ENCODE results near the gene FOLR2.
"Not testable (repeated sequence)": the region's sequence is repeated elsewhere in the genome, so short reads cannot be mapped to it uniquely, and the experiment has no call there.

The FOLR2 gene

DNA sequence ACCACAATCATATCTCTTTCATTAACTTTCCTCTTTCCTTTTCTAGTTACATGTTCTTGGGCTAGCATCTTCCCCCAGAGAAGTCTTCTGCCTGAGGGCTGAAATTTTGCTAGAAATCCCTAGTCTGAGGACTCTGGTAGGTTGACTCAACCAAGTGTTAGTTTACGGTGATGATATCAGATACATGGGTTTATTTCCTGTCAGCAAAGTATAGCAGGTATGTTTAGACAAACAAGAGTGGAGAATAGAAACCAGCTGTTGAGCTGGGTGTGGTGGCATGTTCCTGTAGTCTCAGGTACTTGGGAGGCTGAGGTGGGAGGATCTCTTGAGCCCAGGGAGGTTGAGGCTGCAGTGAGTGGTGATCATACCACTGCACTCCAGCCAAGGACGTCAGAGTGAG lies 13.4 kb upstream of the FOLR2 start:
- TF ChIP-seq L3MBTL2 (conservative IDR thresholded peaks at IDR 0.05): no peak
- no peak for TF ChIP-seq TARDBP (IDR thresholded peaks at IDR 0.05)
- no peak for TF ChIP-seq LEF1 (IDR thresholded peaks at IDR 0.05; ENCODE audit: borderline replicate concordance)
- TF ChIP-seq FOXK2 (IDR thresholded peaks at IDR 0.05): no peak
- TF ChIP-seq SUZ12 (IDR thresholded peaks at IDR 0.05): no peak
- no peak for TF ChIP-seq ZNF384 (IDR thresholded peaks at IDR 0.05)
- TF ChIP-seq, protein P1, sequence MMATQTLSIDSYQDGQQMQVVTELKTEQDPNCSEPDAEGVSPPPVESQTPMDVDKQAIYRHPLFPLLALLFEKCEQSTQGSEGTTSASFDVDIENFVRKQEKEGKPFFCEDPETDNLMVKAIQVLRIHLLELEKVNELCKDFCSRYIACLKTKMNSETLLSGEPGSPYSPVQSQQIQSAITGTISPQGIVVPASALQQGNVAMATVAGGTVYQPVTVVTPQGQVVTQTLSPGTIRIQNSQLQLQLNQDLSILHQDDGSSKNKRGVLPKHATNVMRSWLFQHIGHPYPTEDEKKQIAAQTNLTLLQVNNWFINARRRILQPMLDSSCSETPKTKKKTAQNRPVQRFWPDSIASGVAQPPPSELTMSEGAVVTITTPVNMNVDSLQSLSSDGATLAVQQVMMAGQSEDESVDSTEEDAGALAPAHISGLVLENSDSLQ (IDR thresholded peaks at IDR 0.05): no peak
- TF ChIP-seq CTBP1 (IDR thresholded peaks at IDR 0.05; ENCODE audit: borderline replicate concordance): no peak
- no peak for TF ChIP-seq FOXA1 (IDR thresholded peaks at IDR 0.05)
- no peak for TF ChIP-seq HDGF (IDR thresholded peaks at IDR 0.05; ENCODE audit: borderline replicate concordance)
- TF ChIP-seq NFRKB (IDR thresholded peaks at IDR 0.05): no peak
- no peak for TF ChIP-seq BHLHE40 (IDR thresholded peaks at IDR 0.05; ENCODE audit: borderline replicate concordance)
- no peak for TF ChIP-seq ELF4 (IDR thresholded peaks at IDR 0.05)
- TF ChIP-seq FOXM1 (IDR thresholded peaks at IDR 0.05; ENCODE audit: borderline replicate concordance): no peak
- TF ChIP-seq SP1 (IDR thresholded peaks at IDR 0.05): no peak
- DNase-seq (ENCODE audit: extremely low spot score): no peak
- ChIA-PET POLR2A (no interaction called here), CTCF (interaction anchor here (0.6 kb wide), 1 partner anchor 60 kb away, joined by 4 read pairs; no protein-coding TSS in a partner anchor)

DNA sequence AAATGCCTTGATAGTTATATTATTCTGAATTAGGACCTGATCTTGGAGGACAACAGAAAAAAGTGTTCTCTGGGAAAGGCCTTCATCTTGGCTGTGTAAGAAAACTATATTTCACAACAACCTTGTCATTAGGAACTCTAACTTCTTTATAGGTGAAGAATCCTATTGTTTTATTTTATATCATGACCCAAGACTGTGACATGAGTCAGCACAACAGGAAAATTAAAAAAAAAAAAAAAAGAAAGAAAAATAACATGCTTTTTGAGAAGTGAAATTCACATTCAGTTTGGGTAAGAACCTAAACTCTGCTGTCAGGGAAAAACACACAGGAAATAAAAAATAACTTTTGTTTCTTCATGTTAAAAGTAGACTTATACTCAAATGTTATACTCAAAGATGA lies 11.7 kb upstream of the FOLR2 start:
- ChIA-PET CTCF (no interaction called here), POLR2A (no interaction called here)
- TF ChIP-seq FOXA1 (IDR thresholded peaks at IDR 0.05): no peak
- no peak for TF ChIP-seq ZNF384 (IDR thresholded peaks at IDR 0.05)
- no peak for TF ChIP-seq L3MBTL2 (conservative IDR thresholded peaks at IDR 0.05)
- no peak for TF ChIP-seq SUZ12 (IDR thresholded peaks at IDR 0.05)
- DNase-seq (ENCODE audit: extremely low spot score): no peak

DNA sequence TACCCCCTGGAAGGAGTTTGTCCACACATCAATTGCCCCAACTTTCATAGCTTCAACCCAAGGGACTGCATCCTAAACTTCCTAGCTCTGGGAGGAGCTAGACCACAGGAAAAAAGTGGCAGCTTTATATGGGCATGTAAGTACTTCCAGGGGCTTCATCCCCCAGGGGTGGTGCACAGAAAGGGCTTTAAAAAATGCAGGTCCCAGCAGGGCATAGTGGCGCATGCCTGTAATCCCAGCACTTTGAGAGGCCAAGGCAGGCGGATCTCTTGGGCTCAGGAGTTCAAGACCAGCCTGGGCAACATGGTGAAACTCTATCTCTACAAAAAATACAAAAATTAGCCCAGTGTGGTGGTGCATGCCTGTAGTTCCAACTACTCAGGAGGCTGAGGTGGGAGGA lies 9.8 kb upstream of the FOLR2 start:
- POLR2A ChIA-PET: interaction anchor here (0.8 kb wide), 1 partner anchor 12 kb away, joined by 3 read pairs; no protein-coding TSS in a partner anchor
- CTCF ChIA-PET; DNase-seq (ENCODE audit: extremely low spot score): not testable (repeated sequence)

DNA sequence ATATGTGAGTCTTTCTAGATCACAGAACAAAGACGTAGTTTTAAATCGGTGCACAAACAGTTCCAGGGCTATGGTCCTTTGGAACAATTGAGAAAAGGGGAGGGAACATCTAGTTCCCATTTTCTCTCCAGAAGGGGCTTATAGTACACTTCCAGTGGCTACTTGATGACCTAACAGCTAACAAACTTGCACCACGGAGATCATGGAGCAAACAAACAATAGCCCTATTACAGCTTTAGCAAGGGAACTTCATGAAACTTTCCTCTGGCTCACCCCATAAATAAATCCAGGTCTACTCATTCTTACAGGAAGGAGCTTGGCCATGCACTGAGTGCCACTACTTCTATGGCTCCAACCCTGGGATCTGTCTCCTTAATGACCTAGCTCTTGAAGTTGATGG lies 8.3 kb upstream of the FOLR2 start:
- DNase-seq (ENCODE audit: extremely low spot score): no peak
- CTCF ChIA-PET: no interaction called here
- TF ChIP-seq FOXA1 (IDR thresholded peaks at IDR 0.05) (no peak), NFRKB (IDR thresholded peaks at IDR 0.05) (no peak), L3MBTL2 (conservative IDR thresholded peaks at IDR 0.05) (no peak), FOXK2 (IDR thresholded peaks at IDR 0.05) (no peak), SUZ12 (IDR thresholded peaks at IDR 0.05) (no peak), SP1 (IDR thresholded peaks at IDR 0.05) (no peak), ZNF384 (IDR thresholded peaks at IDR 0.05) (no peak), LEF1 (IDR thresholded peaks at IDR 0.05; ENCODE audit: borderline replicate concordance) (no peak), TARDBP (IDR thresholded peaks at IDR 0.05) (no peak), FOXM1 (IDR thresholded peaks at IDR 0.05; ENCODE audit: borderline replicate concordance) (no peak)
- TF ChIP-seq, protein P1 (IDR thresholded peaks at IDR 0.05): no peak
- POLR2A ChIA-PET: interaction anchor here (0.5 kb wide), 1 partner anchor 77 kb away, joined by 4 read pairs; no protein-coding TSS in a partner anchor

DNA sequence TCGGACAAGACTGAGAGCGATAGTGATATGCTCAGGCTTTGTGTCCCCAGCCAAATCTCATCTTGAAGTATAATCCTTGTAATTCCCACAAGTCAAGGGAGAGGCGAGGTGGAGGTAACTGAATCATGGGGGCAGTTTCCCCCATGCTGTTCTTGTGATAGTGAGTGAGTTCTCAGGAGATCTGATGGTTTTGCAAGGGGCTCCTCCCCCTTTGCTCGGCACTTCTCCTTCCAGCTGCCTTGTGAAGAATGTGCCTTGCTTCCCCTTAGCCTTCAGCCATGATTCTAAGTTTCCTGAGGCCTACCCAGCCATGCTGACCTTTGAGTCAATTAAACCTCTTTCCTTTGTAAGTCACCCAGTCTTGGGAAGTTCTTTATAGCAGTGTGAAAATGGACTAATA lies 7.5 kb upstream of the FOLR2 start:
- TF ChIP-seq HDGF (IDR thresholded peaks at IDR 0.05; ENCODE audit: borderline replicate concordance) (no peak), ELF4 (IDR thresholded peaks at IDR 0.05) (no peak), BHLHE40 (IDR thresholded peaks at IDR 0.05; ENCODE audit: borderline replicate concordance) (no peak), ZNF384 (IDR thresholded peaks at IDR 0.05) (no peak), FOXA1 (IDR thresholded peaks at IDR 0.05) (no peak), TARDBP (IDR thresholded peaks at IDR 0.05) (no peak)
- TF ChIP-seq, protein P1 (IDR thresholded peaks at IDR 0.05): no peak
- ChIA-PET CTCF (no interaction called here), POLR2A (no interaction called here)
- no peak for DNase-seq (ENCODE audit: extremely low spot score)

DNA sequence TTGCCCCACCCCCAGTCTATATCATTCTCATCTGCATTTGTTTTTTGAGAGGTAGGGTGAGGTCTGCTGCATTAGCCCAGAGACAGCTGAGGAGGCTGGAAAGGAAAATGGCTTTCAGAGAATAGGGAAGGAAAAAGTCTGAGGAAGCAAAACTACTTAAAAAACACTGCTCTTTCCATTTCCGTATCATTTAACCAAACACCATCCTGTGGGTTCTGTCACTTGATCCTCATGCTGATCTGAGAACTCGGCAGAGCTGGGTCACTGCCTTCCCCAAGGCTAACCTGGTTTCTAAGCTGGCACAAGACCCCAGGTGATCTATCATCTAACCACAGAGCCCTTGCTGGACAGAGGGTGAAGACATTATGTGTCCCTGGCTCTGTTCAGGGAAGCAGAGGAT lies 1.2 kb downstream of the FOLR2 start:
- CTCF ChIA-PET: no interaction called here
- POLR2A ChIA-PET: no interaction called here
- DNase-seq (ENCODE audit: extremely low spot score): no peak
- TF ChIP-seq, protein P1 (IDR thresholded peaks at IDR 0.05): no peak
- TF ChIP-seq TARDBP (IDR thresholded peaks at IDR 0.05) (no peak), ZNF384 (IDR thresholded peaks at IDR 0.05) (no peak), ELF4 (IDR thresholded peaks at IDR 0.05) (no peak), HDGF (IDR thresholded peaks at IDR 0.05; ENCODE audit: borderline replicate concordance) (no peak), FOXM1 (IDR thresholded peaks at IDR 0.05; ENCODE audit: borderline replicate concordance) (no peak), L3MBTL2 (conservative IDR thresholded peaks at IDR 0.05) (no peak), BHLHE40 (IDR thresholded peaks at IDR 0.05; ENCODE audit: borderline replicate concordance) (no peak), LEF1 (IDR thresholded peaks at IDR 0.05; ENCODE audit: borderline replicate concordance) (no peak), NFRKB (IDR thresholded peaks at IDR 0.05) (no peak), ARNT (IDR thresholded peaks at IDR 0.05) (no peak), SUZ12 (IDR thresholded peaks at IDR 0.05) (no peak), CTBP1 (IDR thresholded peaks at IDR 0.05; ENCODE audit: borderline replicate concordance) (no peak), FOXA1 (IDR thresholded peaks at IDR 0.05) (no peak), FOXK2 (IDR thresholded peaks at IDR 0.05) (no peak), SP1 (IDR thresholded peaks at IDR 0.05) (no peak)

Measured in HEK293T (cell line).